Suprapubic skin (tissue), 4 donors: Measurements from ENCODE around the gene GRP. TPM values are rescaled to one million over a fixed set of nuclear protein-coding genes. Genes with fewer than 3 reads are reported as not detected.

Experiments
- DNase-seq, 2 donors: peaks; one replicate each; pipeline ENCODE4 v3.0.0-alpha.2; 2019; ENCODE audit warnings: low spot score in 2 of 2
- H3K27ac ChIP-seq: fragments of 200-600 bp; sonication (generic); one replicate; pipeline ENCODE4 v1.5.1; 2019
- H3K27me3 ChIP-seq: fragments of 200-600 bp; sonication (generic); one replicate; pipeline ENCODE4 v1.5.1; 2019
- H3K36me3 ChIP-seq: fragments of 200-600 bp; sonication (generic); one replicate; pipeline ENCODE4 v1.5.1; 2019
- H3K4me1 ChIP-seq: fragments of 200-600 bp; sonication (generic); one replicate; pipeline ENCODE4 v1.5.1; 2019
- H3K4me3 ChIP-seq: fragments of 200-600 bp; sonication (generic); one replicate; pipeline ENCODE4 v1.5.1; 2019; ENCODE audit warnings: mild to moderate bottlenecking
- H3K9me3 ChIP-seq: fragments of 200-600 bp; sonication (generic); one replicate; pipeline ENCODE4 v1.5.1; 2019
- EP300 ChIP-seq: sonication (generic); formaldehyde crosslinking; IDR thresholded peaks from one replicate; pipeline ENCODE4 v1.6.1; 2017; ENCODE audit warnings: antibody characterized with exemption
- POLR2A ChIP-seq, 2 donors: fragments of 450-650 bp; IDR thresholded peaks; one replicate each; pipeline ENCODE4 v1.6.1; 2017; ENCODE audit warnings: antibody characterized with exemption in 2 of 2, mild to moderate bottlenecking in 2 of 2, moderate library complexity in 2 of 2
- POLR2AphosphoS5 ChIP-seq, 3 donors: sonication (generic); formaldehyde crosslinking; IDR thresholded peaks; one replicate each; pipeline ENCODE4 v1.6.1; 2017; ENCODE audit warnings: antibody characterized with exemption in 3 of 3
- WGBS: methylation state at CpG from one replicate; pipeline ENCODE4 v1.1.5; 2018; 5-methylcytosine and 5-hydroxymethylcytosine counted together
- total RNA-seq, 4 donors: library from RNA; depleted of rRNA; stranded (reverse); fragments of >200 nt; gene quantifications; one replicate each; pipeline ENCODE4 v1.1.0, GENCODE V29; 2016
- TF ChIP-seq, protein P1 (sequence below), 2 donors: fragments of 200-600 bp in 1 of 2; fragments of 450-650 bp in 1 of 2; sonication (generic) in 1 of 2; IDR thresholded peaks; one replicate each; pipeline ENCODE4 v1.5.1; 2016 to 2019; ENCODE audit warnings: antibody characterized with exemption in 2 of 2, mild to moderate bottlenecking in 1 of 2, moderate library complexity in 1 of 2

Gene GRP
- total RNA-seq, 4 donors from 2014 or later: not detected

DNA sequence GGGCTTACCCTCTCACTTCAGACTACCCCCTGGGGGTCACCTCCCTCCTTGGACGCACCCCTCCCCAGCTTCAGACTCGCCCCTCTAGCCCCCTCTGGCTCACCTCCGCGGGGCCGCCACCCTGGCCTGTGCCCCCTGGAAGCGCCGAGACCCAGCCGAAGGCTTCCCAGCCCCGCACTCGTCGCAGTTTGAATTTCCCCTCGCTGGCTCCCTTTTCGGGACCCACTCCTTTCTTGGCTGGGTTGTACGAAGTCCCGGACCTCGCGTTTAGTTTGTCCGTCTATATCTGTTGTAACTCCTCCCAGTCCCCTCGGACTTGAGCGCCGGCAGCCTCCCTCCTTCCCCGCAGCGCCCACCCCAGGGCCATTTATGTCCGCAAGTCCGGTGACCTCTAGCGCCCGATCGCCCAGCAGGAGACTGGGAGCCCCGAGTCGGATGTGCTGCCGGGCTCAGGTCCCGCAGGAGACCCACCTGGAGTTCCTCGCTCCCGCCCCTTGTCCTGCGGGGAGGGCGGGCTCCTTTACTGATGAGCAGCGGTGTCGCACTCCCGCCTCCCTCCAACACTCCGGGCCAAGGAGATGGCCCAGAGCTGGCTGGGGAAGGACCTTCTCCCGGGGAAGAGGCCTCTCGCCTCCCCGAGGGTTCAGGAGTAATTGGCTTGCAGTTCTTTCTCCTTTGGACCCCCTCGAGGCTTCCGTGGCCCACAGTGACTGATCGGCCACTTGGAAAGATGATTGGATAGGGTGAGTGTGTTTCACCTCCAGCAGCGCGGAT lies 54.0 kb downstream of the GRP start:
- TF ChIP-seq EP300 (no peak), POLR2A (IDR thresholded peaks at IDR 0.05) (no peak), POLR2AphosphoS5 (IDR thresholded peaks at IDR 0.05) (no peak)
- TF ChIP-seq, protein P1, sequence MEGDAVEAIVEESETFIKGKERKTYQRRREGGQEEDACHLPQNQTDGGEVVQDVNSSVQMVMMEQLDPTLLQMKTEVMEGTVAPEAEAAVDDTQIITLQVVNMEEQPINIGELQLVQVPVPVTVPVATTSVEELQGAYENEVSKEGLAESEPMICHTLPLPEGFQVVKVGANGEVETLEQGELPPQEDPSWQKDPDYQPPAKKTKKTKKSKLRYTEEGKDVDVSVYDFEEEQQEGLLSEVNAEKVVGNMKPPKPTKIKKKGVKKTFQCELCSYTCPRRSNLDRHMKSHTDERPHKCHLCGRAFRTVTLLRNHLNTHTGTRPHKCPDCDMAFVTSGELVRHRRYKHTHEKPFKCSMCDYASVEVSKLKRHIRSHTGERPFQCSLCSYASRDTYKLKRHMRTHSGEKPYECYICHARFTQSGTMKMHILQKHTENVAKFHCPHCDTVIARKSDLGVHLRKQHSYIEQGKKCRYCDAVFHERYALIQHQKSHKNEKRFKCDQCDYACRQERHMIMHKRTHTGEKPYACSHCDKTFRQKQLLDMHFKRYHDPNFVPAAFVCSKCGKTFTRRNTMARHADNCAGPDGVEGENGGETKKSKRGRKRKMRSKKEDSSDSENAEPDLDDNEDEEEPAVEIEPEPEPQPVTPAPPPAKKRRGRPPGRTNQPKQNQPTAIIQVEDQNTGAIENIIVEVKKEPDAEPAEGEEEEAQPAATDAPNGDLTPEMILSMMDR (IDR thresholded peaks at IDR 0.05): no peak
- Histone ChIP-seq H3K4me3 (peak overlapping the region; percentile 47), H3K27ac (no peak overlapping the region), H3K36me3 (no peaks in the 10 kb centered on the region), H3K4me1 (peaks cover 27% of the 10 kb centered on the region), H3K27me3 (peaks cover 94% of the 10 kb centered on the region), H3K9me3 (no peaks in the 10 kb centered on the region)
- WGBS: 14% methylated on average over 36 of the region's 48 CpGs
- DNase-seq: no peak

DNA sequence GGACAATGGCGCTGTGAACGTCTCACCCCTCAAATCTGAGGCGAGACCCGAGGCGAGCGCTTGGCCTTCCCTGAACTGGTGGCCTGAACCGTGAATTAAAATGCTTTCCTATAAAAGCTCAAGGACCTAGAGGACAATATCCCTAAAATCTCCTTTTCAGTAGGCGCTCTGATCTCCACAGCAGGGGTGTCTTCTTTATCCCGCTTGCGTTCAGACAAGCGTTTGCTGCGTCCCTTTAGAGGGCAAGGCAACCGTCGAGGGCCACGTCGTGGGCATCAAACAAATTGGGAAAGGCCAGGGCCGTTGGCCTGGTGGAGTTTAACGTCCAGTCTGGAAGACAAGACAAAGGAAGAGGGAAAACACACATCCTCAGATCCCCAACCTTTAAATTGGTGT lies 54.6 kb downstream of the GRP start:
- no peak for TF ChIP-seq EP300
- TF ChIP-seq, protein P1 (IDR thresholded peaks at IDR 0.05): no peak
- TF ChIP-seq POLR2AphosphoS5 (IDR thresholded peaks at IDR 0.05): no peak
- no peak for TF ChIP-seq POLR2A (IDR thresholded peaks at IDR 0.05)
- H3K4me3 ChIP-seq: no peak overlapping the region

GRCh38 chr18:59275406-59275949 lies 55.5 kb downstream of the GRP start:
- Histone ChIP-seq H3K4me3 (no peak overlapping the region), H3K36me3 (no peaks in the 10 kb centered on the region), H3K27me3 (peaks cover 93% of the 10 kb centered on the region), H3K27ac (no peak overlapping the region), H3K9me3 (no peaks in the 10 kb centered on the region), H3K4me1 (peaks cover 22% of the 10 kb centered on the region)
- WGBS: 44% methylated on average over 6 of the region's 6 CpGs
- TF ChIP-seq, protein P1 (IDR thresholded peaks at IDR 0.05): no peak
- TF ChIP-seq EP300 (no peak), POLR2AphosphoS5 (IDR thresholded peaks at IDR 0.05) (no peak), POLR2A (IDR thresholded peaks at IDR 0.05) (no peak)
- no peak for DNase-seq

More for the DNA sequence above, 54.6 kb downstream of the GRP start:
- no peak overlapping the region for H3K27ac ChIP-seq
- H3K9me3 ChIP-seq: no peaks in the 10 kb centered on the region
- H3K4me1 ChIP-seq: peaks cover 22% of the 10 kb centered on the region
- H3K36me3 ChIP-seq: no peaks in the 10 kb centered on the region
- 34% methylated on average over 18 of the region's 18 CpGs for WGBS
- H3K27me3 ChIP-seq: peaks cover 93% of the 10 kb centered on the region
- DNase-seq: no peak

DNA sequence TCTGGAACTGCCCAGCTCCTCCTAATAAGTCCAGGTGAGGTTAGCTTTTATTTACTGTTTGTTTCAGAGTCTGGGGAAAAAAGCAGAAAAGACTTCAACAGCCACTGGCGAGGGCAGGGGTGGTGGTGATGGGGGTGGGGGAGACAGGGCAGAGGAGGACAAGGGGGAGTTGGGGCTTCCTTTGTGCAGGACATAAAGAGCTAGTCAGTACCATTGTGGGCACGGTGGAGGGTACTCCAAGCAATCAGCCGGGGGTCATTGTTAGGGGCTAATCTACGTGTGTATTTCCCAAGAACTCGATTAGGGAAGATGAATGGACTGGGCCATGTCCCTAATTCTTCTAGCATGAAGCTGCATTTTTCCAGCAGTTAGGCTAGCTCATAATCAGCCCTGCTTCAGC lies 56.1 kb downstream of the GRP start:
- H3K27ac ChIP-seq: no peak overlapping the region
- peaks cover 88% of the 10 kb centered on the region for H3K27me3 ChIP-seq
- no peak for DNase-seq
- 53% methylated on average over 5 of the region's 5 CpGs for WGBS
- TF ChIP-seq EP300 (no peak), POLR2A (IDR thresholded peaks at IDR 0.05) (no peak), POLR2AphosphoS5 (IDR thresholded peaks at IDR 0.05) (no peak)
- TF ChIP-seq, protein P1 (IDR thresholded peaks at IDR 0.05): no peak
- peaks cover 22% of the 10 kb centered on the region for H3K4me1 ChIP-seq
- no peaks in the 10 kb centered on the region for H3K9me3 ChIP-seq
- H3K4me3 ChIP-seq: no peak overlapping the region
- no peaks in the 10 kb centered on the region for H3K36me3 ChIP-seq

DNA sequence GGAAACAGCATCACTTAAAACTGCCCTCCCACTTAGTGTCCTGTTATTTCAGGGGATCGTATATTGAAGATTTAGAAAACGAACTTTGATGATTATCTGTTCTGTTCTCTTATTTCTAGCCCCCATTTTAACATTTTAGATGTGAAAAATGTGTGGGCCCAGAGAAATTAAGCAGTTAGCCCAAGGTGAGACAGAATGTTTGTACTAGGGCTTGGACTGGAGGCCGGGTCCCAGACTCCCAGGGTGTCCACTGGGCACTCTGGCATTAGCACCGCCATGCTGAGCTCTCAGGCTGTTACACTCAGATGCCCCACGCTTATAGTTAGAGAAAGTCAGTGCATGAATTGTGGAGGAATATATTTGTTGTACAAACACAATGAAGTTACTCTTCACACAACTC lies 58.8 kb downstream of the GRP start:
- peaks cover 79% of the 10 kb centered on the region for H3K27me3 ChIP-seq

More for the DNA sequence above, 58.8 kb downstream of the GRP start:
- DNase-seq: no peak
- H3K4me1 ChIP-seq: peaks cover 4% of the 10 kb centered on the region
- H3K27ac ChIP-seq: no peak overlapping the region
- no peak overlapping the region for H3K4me3 ChIP-seq
- TF ChIP-seq, protein P1 (IDR thresholded peaks at IDR 0.05): no peak
- TF ChIP-seq EP300 (no peak), POLR2AphosphoS5 (IDR thresholded peaks at IDR 0.05) (no peak), POLR2A (IDR thresholded peaks at IDR 0.05) (no peak)
- no peaks in the 10 kb centered on the region for H3K36me3 ChIP-seq
- H3K9me3 ChIP-seq: no peaks in the 10 kb centered on the region
- WGBS: 71% methylated on average over 5 of the region's 5 CpGs
